HFFc6 (cell line): ENCODE data around the gene RPS4Y1. TPM values are rescaled to one million over a fixed set of nuclear protein-coding genes. Genes with fewer than 3 reads are reported as not detected.
A peak's percentile ranks its signal among the peaks of the same experiment; 100 is the strongest.
"Not testable (repeated sequence)": the region's sequence is repeated elsewhere in the genome, so short reads cannot be mapped to it uniquely, and the experiment has no call there.

Experiments used
- DNase-seq: peaks from one replicate; pipeline ENCODE4 v3.0.0-alpha.2; 2018
- H3K27ac Mint-ChIP-seq: 2 replicates; pipeline ENCODE4 v1.8.0; 2020; ENCODE audit warnings: mild to moderate bottlenecking, mixed read lengths
- H3K27me3 Mint-ChIP-seq: 2 replicates; pipeline ENCODE4 v1.8.0; 2021; ENCODE audit warnings: mild to moderate bottlenecking, moderate library complexity, mixed read lengths; ENCODE audit not compliant: insufficient read depth
- H3K36me3 Mint-ChIP-seq: 2 replicates; pipeline ENCODE4 v1.8.0; 2021; ENCODE audit warnings: low read depth, mixed read lengths
- H3K4me1 Mint-ChIP-seq: 2 replicates; pipeline ENCODE4 v1.8.0; 2020; ENCODE audit warnings: low read depth, mixed read lengths
- H3K4me3 Mint-ChIP-seq: 2 replicates; pipeline ENCODE4 v1.8.0; 2020; ENCODE audit warnings: mild to moderate bottlenecking, moderate library complexity, mixed read lengths
- H3K9me3 Mint-ChIP-seq: 2 replicates; pipeline ENCODE4 v1.8.0; 2020; ENCODE audit warnings: mild to moderate bottlenecking, mixed read lengths
- long read RNA-seq: library from polyadenylated mRNA; unstranded; transcript quantifications from one replicate; pipeline ENCODE4 v2.0.0, GENCODE V29; 2019
- total RNA-seq, 6 experiments: library from RNA; stranded (reverse); fragmentation: NEBNext Ultra II Directional; extraction: Animal tissue kit (Norgen Biotek cat#: 25700); gene quantifications; 2 replicates in 1 of 6; 3 replicates in 5 of 6; pipeline ENCODE4 v1.2.3, GENCODE V29; 2021
- TF ChIP-seq, protein P1 (sequence below): fragments of 200-600 bp; sonication (generic); IDR thresholded peaks from 2 replicates; pipeline ENCODE4 v1.5.0; 2021; ENCODE audit warnings: antibody characterized with exemption, mild to moderate bottlenecking

Gene RPS4Y1
- 100 to 1,000 TPM; 295 to 324 (median 307) TPM for total RNA-seq
- long read RNA-seq, transcript RPS4Y1-201 (7 exons, 1,305 nt) = major isoform, 395 of 450 reads
- long read RNA-seq, transcript RPS4Y1-202 (7 exons, 811 nt) = minor isoform, 5 of 450 reads
- long read RNA-seq, partial matches to known transcripts = 43 of 450 reads
- long read RNA-seq, other reads (novel, unspliced or antisense) = 6 of 450 reads

DNA sequence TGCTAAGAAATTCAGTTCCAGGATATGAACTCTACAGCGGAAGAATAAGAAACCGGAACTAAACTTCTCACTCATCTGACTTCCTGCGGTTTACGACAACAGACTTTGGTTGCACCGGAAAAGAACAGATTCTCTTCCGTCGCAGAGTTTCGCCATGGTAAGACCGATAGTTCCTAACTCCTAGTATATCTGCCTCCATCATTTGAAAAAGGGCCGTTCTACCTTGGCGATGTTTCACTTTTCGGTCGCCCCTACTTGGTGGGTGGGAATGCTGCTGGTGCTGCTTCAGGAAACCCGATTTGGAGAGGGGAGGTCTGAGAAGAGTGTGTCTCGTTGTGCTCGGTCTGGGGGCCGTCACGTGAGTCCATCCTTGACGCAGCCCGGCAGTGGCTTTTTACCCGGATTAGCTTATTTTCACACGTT is at the start of gene RPS4Y1:
RPS4Y1 (plus strand) TSS at position 132 of the 423 bp plus-strand sequence; CDS start at position 155, 23 bp downstream.
- peak within 1 kb of the TSS; percentile 95 for H3K4me3 Mint-ChIP-seq
- no peaks in the 10 kb centered on the region; the same call in 1 of the 2 replicates for H3K27me3 Mint-ChIP-seq
- peak; percentile 57 for DNase-seq
- H3K9me3 Mint-ChIP-seq = no peaks in the 10 kb centered on the region
- TF ChIP-seq, protein P1, sequence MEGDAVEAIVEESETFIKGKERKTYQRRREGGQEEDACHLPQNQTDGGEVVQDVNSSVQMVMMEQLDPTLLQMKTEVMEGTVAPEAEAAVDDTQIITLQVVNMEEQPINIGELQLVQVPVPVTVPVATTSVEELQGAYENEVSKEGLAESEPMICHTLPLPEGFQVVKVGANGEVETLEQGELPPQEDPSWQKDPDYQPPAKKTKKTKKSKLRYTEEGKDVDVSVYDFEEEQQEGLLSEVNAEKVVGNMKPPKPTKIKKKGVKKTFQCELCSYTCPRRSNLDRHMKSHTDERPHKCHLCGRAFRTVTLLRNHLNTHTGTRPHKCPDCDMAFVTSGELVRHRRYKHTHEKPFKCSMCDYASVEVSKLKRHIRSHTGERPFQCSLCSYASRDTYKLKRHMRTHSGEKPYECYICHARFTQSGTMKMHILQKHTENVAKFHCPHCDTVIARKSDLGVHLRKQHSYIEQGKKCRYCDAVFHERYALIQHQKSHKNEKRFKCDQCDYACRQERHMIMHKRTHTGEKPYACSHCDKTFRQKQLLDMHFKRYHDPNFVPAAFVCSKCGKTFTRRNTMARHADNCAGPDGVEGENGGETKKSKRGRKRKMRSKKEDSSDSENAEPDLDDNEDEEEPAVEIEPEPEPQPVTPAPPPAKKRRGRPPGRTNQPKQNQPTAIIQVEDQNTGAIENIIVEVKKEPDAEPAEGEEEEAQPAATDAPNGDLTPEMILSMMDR = no peak
- peak within 1 kb of the TSS; percentile 89 for H3K27ac Mint-ChIP-seq
- H3K36me3 Mint-ChIP-seq = peaks cover 18% of the 10 kb centered on the region
- peaks cover 42% of the 10 kb centered on the region for H3K4me1 Mint-ChIP-seq

DNA sequence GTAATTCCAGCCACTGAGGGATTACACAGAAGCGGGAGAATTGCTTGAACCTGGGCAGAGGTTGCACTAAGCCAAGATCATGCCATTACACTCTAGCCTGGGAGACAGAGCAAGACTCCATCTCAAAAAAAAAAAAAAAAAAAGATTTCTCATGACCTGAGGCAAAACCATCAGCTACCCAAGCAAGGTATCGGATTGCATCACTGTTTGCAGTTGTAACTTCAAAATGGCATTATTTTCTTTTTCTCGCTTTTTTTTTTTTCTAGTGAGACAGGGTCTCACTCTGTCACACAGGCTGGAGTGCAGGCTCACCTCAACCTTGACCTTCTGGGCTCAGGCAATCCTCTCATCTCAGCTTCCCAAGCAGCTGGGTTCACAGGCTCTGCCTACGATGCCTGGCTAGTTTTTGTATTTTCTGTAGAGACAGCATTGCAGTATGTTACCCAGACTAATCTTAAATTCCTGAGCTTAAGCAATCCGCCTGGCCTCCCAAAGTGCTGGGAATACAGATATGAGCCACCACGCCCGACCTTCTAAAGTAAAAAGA is 44.4 kb upstream of the RPS4Y1 start:
- no peaks in the 10 kb centered on the region for H3K27me3 Mint-ChIP-seq
- DNase-seq = no peak
- no peak overlapping the region for H3K4me3 Mint-ChIP-seq

DNA sequence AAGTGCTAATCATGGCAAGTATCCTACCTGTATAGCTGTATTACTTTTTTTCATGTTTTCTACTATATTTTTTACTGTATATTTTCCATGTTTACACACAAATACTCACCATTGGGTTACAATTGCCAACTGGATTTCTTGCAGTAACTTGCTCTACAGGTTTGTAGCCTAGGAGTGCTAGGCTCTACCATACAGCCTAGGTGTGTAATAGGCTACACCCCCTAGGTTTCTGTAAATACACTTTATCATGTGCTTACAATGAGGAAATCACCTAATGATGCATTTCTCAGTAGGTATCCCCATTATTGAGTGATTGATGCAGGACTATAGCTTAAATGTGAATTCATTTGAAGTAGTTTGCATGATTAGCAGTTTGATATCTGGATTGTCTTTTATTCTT is 43.4 kb upstream of the RPS4Y1 start:
- Mint-ChIP-seq H3K9me3 (no peaks in the 10 kb centered on the region), H3K27ac (no peak overlapping the region), H3K36me3 (no peaks in the 10 kb centered on the region), H3K4me3 (no peak overlapping the region), H3K4me1 (no peaks in the 10 kb centered on the region), H3K27me3 (no peaks in the 10 kb centered on the region)
- TF ChIP-seq, protein P1 = no peak
- no peak for DNase-seq

More for the DNA sequence above, 44.4 kb upstream of the RPS4Y1 start:
- no peaks in the 10 kb centered on the region for H3K36me3 Mint-ChIP-seq
- TF ChIP-seq, protein P1 = no peak
- H3K27ac Mint-ChIP-seq = no peak overlapping the region
- H3K4me1 Mint-ChIP-seq = no peaks in the 10 kb centered on the region
- no peaks in the 10 kb centered on the region for H3K9me3 Mint-ChIP-seq

- H3K36me3 Mint-ChIP-seq = no peaks in the 10 kb centered on the region
- H3K27me3 Mint-ChIP-seq = peaks cover 3% of the 10 kb centered on the region; the same call in 1 of the 2 replicates
- no peaks in the 10 kb centered on the region for H3K4me1 Mint-ChIP-seq
- peak; percentile 3 for DNase-seq
- H3K27ac Mint-ChIP-seq = no peak overlapping the region
- H3K9me3 Mint-ChIP-seq = no peaks in the 10 kb centered on the region
- H3K4me3 Mint-ChIP-seq = no peak overlapping the region
- TF ChIP-seq, protein P1 = peak; percentile 75
Observed at GRCh38 chrY:2800246-2800645, 41.2 kb upstream of the RPS4Y1 start.

DNA sequence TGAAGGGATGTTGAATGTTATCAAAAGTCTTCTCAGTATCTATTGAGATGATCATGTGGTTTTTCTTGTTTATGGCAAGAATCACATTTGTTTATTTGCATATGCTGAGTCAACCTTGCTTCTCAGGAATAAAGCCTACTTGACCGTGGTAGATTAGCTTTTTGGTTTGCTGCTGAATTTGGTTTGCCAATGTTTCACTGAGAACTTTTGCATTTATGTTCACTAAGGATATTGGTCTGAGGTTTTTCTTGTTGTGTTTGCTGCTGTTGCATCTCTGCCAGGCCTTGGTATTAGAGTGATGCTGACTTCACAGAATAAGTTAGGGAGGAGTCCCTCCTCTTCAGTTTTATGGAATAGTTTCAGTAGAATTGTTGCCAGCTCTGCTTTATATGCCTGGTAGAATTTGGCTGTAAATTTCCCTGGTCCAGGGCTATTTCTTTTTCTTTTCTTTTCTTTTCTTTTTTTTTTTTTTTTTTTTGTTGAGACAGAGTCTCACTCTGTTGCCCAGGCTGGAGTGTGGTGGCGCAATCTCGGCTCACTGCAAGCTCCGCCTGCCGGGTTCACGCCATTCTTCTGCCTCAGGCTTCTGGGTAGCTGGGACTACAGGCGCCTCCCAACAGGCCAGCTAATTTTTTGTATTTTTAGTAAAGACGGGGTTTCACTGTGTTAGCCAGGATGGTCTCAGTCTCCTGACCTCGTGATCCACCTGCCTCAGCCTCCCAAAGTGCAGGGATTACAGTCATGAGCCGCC is 24.1 kb upstream of the RPS4Y1 start:
- H3K4me1 Mint-ChIP-seq = peaks cover 26% of the 10 kb centered on the region
- not testable (repeated sequence) for H3K9me3 Mint-ChIP-seq, H3K27ac Mint-ChIP-seq, H3K4me3 Mint-ChIP-seq, H3K27me3 Mint-ChIP-seq, H3K36me3 Mint-ChIP-seq
- peak; percentile 3 for DNase-seq

DNA sequence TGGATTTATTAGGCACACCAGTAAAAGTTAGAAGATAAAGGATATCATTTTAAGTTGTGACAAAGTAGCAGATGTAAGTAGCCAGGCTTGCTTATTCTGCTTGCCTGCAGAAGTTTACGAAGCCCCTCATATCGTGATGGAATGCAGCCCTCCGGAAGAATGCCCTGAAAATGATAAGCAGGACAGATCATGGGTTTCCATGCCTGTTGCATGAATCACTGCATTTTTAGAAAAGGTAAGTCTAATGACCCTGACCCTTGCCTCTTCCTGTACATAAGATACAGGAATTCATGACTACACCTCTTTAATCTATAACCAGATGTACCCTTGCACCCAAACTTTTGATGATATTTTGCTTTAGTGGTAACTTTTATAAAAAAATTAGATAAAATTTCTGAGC is 16.9 kb upstream of the RPS4Y1 start:
- Mint-ChIP-seq H3K4me1 (peaks cover 8% of the 10 kb centered on the region), H3K36me3 (no peaks in the 10 kb centered on the region), H3K9me3 (no peaks in the 10 kb centered on the region), H3K4me3 (no peak overlapping the region), H3K27ac (no peak overlapping the region), H3K27me3 (peaks cover 5% of the 10 kb centered on the region; the same call in 1 of the 2 replicates)
- DNase-seq = no peak
- TF ChIP-seq, protein P1 = no peak
